ENCODE measurements around the gene TNFAIP3. TPM values are rescaled to one million over a fixed set of nuclear protein-coding genes. Genes with fewer than 3 reads are reported as not detected.

Gene TNFAIP3
- total and polyA plus RNA-seq, 12 donors = 2.9 to 33.3 (median 7.8) TPM

GRCh38 chr6:137869549-137870307 is 2.7 kb downstream of the TNFAIP3 start:
- no peak for ATAC-seq
- Histone ChIP-seq H3K9me3 (no peaks in the 10 kb centered on the region), H3K27ac (peak overlapping the region in 1 of 10 donors; percentile 83), H3K4me1 (peaks cover 3 to 73% (median 49%) of the 10 kb centered on the region in 9 donors), H3K4me3 (peak overlapping the region in 4 of 10 donors; percentile 1 to 75 (median 11)), H3K27me3 (no peaks in the 10 kb centered on the region), H3K36me3 (peaks cover 0 to 30% (median under 1%) of the 10 kb centered on the region in 9 donors)
- WGBS, 2 donors = 82 to 98% methylated on average over 3 of the region's 3 CpGs
- TF ChIP-seq, protein P1, sequence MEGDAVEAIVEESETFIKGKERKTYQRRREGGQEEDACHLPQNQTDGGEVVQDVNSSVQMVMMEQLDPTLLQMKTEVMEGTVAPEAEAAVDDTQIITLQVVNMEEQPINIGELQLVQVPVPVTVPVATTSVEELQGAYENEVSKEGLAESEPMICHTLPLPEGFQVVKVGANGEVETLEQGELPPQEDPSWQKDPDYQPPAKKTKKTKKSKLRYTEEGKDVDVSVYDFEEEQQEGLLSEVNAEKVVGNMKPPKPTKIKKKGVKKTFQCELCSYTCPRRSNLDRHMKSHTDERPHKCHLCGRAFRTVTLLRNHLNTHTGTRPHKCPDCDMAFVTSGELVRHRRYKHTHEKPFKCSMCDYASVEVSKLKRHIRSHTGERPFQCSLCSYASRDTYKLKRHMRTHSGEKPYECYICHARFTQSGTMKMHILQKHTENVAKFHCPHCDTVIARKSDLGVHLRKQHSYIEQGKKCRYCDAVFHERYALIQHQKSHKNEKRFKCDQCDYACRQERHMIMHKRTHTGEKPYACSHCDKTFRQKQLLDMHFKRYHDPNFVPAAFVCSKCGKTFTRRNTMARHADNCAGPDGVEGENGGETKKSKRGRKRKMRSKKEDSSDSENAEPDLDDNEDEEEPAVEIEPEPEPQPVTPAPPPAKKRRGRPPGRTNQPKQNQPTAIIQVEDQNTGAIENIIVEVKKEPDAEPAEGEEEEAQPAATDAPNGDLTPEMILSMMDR (IDR thresholded peaks at IDR 0.05) = no peak
- intact Hi-C loops (cut with DNase I) = loop anchor here in 7 of 10 donors (5.0 to 10.0 kb wide), 6 partner anchors 67 to 162 kb away; no protein-coding TSS in a partner anchor
- DNase-seq = no peak

DNA sequence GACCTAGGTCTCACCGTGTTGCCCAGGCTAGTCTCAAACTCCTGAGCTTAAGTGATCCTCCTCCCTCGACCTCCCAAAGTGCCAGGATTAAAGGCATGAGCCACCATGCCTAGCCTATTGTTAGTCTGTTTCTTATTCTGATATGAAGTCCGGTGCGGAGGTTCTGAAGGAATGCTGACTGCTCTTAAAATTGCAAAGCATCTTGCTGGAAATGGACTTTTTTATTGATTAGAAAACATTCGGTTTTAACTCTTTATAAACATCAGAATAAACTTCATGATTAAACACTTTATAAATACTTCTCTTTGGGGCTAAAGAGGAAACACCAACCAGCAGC is 3.2 kb downstream of the TNFAIP3 start:
- peak overlapping the region in 3 of 10 donors; percentile 43 to 83 (median 48) for H3K27ac ChIP-seq
- H3K36me3 ChIP-seq = peaks cover 0 to 35% (median 6%) of the 10 kb centered on the region in 9 donors
- ATAC-seq (no peak), DNase-seq (no peak)
- TF ChIP-seq, protein P1 (IDR thresholded peaks at IDR 0.05) = no peak
- H3K4me3 ChIP-seq = peak overlapping the region in 5 of 10 donors; percentile 10 to 75 (median 20)
- intact Hi-C loops (cut with DNase I) = loop anchor here in 3 of 10 donors (5.0 kb wide), 2 partner anchors 72 to 77 kb away; no protein-coding TSS in a partner anchor
- no peaks in the 10 kb centered on the region for H3K9me3 ChIP-seq
- WGBS, 2 donors = 79% methylated on average over 5 of the region's 5 CpGs
- H3K4me1 ChIP-seq = peaks cover 3 to 77% (median 49%) of the 10 kb centered on the region in 9 donors
- H3K27me3 ChIP-seq = no peaks in the 10 kb centered on the region

- H3K27me3 ChIP-seq = no peaks in the 10 kb centered on the region
- peaks cover 3 to 74% (median 49%) of the 10 kb centered on the region in 9 donors for H3K4me1 ChIP-seq
- WGBS, 2 donors = 37 to 46% methylated on average over 4 of the region's 4 CpGs
- peak overlapping the region in 6 of 10 donors; percentile 3 to 75 (median 18) for H3K4me3 ChIP-seq
- no peaks in the 10 kb centered on the region for H3K9me3 ChIP-seq
- ATAC-seq (no peak), DNase-seq (no peak)
- intact Hi-C loops (cut with DNase I) = loop anchor here in 3 of 10 donors (5.0 kb wide), 2 partner anchors 72 to 77 kb away; no protein-coding TSS in a partner anchor
- peaks cover 0 to 41% (median 11%) of the 10 kb centered on the region in 9 donors for H3K36me3 ChIP-seq
- TF ChIP-seq, protein P1 (IDR thresholded peaks at IDR 0.05) = no peak
- peak overlapping the region in 5 of 10 donors; percentile 2 to 83 (median 43) for H3K27ac ChIP-seq
Measured at GRCh38 chr6:137870744-137871247, 3.7 kb downstream of the TNFAIP3 start.

GRCh38 chr6:137871291-137871690 is 4.2 kb downstream of the TNFAIP3 start:
- no peaks in the 10 kb centered on the region for H3K27me3 ChIP-seq
- peak overlapping the region in 4 of 10 donors; percentile 2 to 83 (median 42) for H3K27ac ChIP-seq
- H3K36me3 ChIP-seq = peaks cover 0 to 46% (median 16%) of the 10 kb centered on the region in 9 donors
- H3K4me3 ChIP-seq = peak overlapping the region in 4 of 10 donors; percentile 10 to 75 (median 18)
- intact Hi-C loops (cut with DNase I) = loop anchor here in 3 of 10 donors (5.0 kb wide), 2 partner anchors 71 to 76 kb away; no protein-coding TSS in a partner anchor
- peaks cover under 1 to 69% (median 46%) of the 10 kb centered on the region in 9 donors for H3K4me1 ChIP-seq
- WGBS, 2 donors = 74 to 87% methylated on average over 11 of the region's 11 CpGs
- DNase-seq = no peak
- H3K9me3 ChIP-seq = no peaks in the 10 kb centered on the region
- ATAC-seq = no peak
- TF ChIP-seq, protein P1 (IDR thresholded peaks at IDR 0.05) = no peak
